OCI-LY7 (cell line): ENCODE measurements around the gene CDC6.

Experiments
- EZH2phosphoT487 ChIP-seq: fragments of 200-600 bp; sonication (generic); IDR thresholded peaks from 2 replicates; pipeline ENCODE4 v1.6.1; 2018; ENCODE audit warnings: low read depth, borderline replicate concordance, mild to moderate bottlenecking, mixed run types, antibody characterized with exemption, low read length, moderate library complexity, mixed read lengths
- TF ChIP-seq, protein P1 (sequence below): fragments of 200-600 bp; sonication (generic); conservative IDR thresholded peaks from 2 replicates; pipeline ENCODE4 v1.5.1; 2014; ENCODE audit warnings: mild to moderate bottlenecking, antibody characterized with exemption, low read length, moderate library complexity, mixed read lengths

- TF ChIP-seq, protein P1, sequence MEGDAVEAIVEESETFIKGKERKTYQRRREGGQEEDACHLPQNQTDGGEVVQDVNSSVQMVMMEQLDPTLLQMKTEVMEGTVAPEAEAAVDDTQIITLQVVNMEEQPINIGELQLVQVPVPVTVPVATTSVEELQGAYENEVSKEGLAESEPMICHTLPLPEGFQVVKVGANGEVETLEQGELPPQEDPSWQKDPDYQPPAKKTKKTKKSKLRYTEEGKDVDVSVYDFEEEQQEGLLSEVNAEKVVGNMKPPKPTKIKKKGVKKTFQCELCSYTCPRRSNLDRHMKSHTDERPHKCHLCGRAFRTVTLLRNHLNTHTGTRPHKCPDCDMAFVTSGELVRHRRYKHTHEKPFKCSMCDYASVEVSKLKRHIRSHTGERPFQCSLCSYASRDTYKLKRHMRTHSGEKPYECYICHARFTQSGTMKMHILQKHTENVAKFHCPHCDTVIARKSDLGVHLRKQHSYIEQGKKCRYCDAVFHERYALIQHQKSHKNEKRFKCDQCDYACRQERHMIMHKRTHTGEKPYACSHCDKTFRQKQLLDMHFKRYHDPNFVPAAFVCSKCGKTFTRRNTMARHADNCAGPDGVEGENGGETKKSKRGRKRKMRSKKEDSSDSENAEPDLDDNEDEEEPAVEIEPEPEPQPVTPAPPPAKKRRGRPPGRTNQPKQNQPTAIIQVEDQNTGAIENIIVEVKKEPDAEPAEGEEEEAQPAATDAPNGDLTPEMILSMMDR: no peak
- TF ChIP-seq EZH2phosphoT487: no peak
Measured at GRCh38 chr17:40323391-40324381, 36.0 kb downstream of the CDC6 start.
